NCI-H1092 (cell line): Measurements from ENCODE around the gene FAM83C.

Experiments
- DNase-seq: peaks from one replicate; lab custom pipeline; 2025; lab: John Stamatoyannopoulos, UW

Gene FAM83C

DNA sequence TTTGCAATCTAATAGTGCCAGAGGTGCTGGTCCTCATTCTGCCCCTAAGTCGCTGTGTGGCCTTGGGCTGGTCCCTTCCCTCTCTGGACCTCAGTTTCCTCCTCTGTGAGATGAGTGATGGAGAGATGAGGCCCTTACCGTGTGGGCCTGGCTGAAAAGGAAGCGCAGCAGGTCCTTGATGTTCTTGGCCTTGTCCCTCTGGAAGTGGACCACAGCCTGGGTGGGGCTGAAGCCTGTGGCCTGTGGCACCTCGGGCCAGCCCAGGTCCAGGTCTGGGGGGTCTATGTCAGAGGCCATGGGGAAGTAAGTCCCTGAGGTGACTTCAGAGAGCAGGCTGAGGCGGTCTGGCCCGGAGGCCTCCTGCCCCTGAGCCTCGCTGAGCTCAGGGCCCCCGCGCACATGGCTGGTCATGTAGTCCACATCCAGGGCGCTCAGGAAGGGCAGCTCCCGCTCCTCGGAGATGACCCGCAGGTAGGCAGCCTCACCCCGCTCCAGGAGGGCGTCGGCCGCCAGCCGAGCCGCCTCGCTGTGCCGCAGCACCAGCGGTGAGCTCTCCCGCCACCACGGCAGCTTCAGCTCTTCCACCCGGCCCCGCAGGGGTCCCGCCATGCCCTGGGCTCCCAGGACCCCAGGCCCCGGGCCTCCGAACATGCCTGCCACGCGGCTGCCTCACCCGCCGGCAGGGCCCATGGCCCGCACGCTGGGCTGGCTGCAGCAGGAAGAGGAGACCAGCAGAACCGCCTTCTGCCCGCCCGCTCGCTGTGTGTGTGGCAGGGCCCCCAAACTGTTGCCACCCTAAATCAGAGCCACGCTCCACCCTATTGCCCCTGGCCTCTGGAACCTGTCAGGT, at the start of gene FAM83C:
TSS of gene FAM83C (minus strand) at position 772 of the 850 bp plus-strand sequence. CDS start at position 651, 121 bp downstream.
- DNase-seq = no peak

DNA sequence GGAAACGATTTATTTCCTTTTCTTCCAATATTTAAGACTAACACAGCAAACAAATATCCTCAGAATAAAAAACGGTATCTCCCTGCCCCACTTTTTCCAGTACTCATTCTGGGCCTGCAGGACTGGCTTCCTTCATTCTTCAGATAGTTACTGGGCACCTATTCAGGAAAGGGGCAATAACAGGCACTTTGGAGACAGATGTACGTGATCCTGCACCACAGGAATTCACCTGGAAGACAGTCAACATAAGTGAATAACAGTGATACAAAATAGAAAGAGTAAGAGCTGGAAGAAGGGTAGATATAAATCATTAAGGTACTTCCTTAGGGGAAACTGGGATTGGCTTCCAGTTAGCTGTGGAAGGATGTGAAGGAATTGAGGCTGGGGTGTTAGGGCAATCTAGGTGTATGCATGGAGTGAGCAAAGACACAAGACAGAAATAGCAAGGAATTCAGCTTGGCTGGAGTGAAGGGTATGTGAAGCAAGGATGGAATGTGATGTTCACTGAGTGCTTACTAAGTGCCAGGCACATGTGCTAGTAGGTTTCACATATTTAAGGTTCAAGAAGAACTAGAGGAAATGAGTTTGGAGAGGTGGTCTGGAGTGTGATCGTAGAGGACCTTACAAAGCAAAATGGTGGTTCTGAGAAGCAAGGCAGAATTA, 49.3 kb upstream of the FAM83C start:
- no peak for DNase-seq

DNA sequence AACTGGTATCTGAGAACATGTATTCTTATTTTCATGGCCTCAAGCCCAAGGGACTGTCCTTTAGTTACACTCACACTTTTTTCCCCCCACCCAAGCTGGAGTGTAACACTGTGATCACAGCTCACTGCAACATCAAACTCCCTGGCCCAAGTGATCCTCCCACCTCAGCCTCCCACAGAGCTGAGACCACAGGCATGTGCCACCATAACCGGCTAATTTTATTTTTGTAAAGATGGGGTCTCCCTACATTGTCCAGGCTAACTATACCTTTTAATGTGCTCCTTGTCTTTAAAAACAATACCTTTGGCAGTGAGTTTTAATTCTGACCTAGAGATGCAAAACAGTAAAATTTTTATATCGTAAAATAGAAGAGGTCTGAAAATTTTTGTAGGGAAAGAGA, 48.2 kb upstream of the FAM83C start:
- no peak for DNase-seq

DNA sequence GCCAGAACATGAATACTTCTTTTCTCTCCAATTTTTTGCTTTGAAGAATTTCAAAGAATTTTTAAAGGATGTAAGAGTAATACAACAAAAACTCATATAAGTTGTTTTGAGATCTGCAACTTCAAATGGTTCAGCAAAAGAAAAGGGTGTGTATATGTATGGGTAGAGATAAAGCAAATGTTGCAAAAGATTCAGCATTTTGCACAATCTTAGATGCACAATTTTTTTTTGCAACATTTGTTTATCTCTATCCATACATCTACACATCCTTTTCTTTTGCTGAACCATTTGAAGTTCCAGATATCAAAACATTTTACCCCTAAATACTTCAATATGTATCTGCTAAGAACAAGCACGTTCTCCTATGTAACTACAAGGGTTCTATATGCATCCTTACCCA, 47.4 kb upstream of the FAM83C start:
- DNase-seq = no peak

DNA sequence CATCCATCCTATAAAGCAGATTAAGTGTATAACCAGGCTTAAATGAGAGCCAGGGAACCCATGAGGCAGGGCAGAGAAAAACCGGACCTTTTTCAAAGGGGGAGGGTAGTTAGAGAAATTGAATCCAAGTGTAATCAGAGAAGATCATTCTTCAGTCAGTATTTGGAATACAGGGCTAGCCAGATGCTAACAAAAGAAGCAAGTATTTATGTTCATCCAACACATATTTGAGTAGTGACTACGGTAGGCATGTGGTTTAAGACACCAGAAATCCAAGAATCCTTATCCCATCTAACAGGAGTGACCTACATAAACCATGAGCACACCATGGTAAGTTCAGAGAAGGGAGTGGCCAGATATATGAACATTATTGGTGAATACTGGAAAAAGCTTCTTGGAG, 46.8 kb upstream of the FAM83C start:
- no peak for DNase-seq

DNA sequence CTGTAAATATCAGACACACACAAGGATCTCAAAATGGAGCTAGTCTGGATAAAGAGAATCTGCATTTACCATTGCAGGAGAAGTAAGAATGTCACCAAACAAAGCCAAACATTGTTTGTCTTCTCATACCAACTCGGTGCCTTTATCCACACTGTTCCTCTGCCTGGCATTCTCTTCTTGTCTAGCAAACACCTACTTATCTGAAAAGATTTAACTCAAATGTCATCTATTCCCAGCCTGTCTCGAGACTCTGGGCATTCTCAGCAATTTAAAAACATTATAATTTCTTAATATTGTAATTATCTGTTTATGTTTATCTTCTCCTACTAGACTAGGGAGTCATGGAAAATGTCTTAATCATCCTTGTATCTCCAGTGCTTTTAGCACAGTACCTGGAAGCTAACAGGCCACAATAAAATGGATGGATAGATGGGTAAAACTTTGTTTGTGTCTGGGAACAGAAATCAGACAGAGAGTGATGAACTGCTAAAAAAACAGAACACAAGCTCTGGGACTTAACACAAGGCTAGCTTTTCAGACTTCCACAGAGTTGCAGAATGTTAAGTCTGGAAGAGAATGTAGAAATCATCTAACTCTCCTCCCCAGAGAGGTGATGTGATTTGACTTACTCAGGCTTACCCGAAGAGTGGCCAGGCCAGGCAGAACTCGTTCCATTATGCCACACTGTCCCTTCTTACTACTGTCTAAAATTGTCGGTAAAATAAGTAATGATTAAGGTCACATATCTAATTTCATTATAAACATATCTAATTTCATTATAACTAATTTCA, 42.3 kb upstream of the FAM83C start:
- DNase-seq = no peak

DNA sequence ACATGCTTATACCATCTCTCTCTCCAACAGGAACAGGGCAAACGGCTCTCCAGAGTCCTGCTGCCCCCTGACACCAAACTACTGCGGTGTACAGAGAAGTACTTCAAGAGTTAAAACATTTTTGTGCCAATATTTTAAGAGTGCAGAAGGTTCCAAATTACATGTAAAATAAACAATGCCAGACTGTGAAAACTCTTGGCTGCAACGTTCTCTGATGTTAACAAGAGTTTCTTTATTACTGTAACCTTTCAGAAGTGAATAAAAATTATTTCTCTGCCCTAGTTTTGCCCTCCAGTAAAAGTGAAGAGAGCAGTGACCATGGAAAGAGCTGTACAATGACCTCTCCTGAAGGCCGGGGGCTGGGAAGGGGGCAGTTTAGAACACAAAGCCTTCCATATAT, 41.4 kb upstream of the FAM83C start:
- DNase-seq = no peak

DNA sequence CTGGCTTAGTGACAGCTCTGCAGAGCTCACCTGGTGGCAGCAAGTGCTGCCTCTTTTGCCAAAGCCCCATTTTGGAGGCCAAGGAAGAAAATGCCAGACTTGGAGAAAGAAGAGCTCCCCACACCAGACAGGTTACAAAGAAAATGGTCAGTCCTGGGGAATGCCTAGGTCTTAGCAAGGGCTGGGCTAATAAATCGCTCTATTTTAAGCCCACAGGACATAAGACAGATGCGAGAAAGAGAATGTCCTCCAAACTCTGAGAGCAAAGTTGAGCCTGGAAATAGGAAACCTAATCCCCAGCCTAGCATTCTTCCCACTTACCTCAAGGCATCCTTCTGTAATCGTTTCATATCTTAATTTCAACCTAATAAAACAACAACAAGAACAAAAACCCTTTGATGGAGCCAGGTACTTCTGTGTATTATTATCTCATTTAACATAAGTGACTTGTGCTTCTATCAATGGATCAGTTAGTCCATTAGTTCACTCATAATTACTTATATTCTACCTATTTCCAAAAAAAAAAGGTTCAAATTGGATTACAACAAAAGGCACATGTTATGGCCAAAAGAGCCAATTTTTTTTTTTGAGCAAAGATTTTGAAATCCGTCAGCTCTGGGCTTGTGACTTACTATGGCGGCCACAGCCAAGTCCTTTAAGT, 40.4 kb upstream of the FAM83C start:
- DNase-seq = no peak

DNA sequence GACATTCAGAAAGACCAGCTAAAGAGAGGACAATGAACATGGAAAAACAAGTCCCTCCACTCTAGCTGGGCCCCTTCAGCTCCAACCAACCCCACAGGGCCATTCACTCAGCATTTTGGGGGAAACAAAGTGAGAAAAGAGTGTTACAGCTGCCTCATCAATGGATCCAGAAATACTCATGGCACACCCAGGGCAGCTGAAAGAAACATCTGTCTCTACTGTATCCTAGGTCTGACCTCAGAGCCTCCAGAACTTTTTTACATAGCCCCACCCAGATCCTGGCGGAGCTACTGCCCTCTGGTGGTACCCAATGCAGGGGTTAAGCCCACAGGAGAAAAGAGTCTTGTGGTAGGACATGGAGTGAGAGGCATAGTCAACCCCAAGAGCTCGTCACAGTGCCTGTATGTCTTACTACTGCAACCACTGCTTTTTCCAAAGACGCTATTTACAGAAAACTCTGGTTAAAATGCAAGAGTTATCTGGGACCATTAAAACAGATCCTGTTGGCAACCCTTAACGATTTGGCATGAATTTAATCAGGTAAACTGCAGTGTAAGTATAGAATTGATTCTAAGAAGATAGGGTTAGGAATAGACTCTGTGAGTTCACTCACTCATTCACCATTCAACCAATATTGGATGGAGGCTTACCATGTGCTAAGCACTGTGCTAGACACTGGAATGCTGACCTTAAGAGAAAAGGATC, 37.4 kb upstream of the FAM83C start:
- no peak for DNase-seq

DNA sequence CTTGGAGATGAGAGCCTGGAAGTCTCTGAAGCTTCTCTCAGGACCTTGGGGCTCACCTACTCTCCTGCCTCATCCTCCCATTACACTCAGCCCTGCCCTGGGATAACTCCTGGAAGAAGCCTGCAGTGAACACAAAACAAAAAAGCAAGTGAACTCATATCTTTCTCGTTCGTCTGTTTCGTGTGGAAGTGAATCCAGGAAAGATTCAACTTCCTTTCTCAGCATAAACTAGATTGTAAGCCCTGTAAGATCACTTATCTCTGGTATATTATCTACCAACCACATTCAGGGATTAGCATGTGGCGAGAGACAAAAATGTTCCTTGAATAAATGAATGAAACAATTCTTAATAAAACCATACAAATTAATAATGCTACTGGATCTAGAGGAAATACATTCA, 36.5 kb upstream of the FAM83C start:
- DNase-seq = no peak

DNA sequence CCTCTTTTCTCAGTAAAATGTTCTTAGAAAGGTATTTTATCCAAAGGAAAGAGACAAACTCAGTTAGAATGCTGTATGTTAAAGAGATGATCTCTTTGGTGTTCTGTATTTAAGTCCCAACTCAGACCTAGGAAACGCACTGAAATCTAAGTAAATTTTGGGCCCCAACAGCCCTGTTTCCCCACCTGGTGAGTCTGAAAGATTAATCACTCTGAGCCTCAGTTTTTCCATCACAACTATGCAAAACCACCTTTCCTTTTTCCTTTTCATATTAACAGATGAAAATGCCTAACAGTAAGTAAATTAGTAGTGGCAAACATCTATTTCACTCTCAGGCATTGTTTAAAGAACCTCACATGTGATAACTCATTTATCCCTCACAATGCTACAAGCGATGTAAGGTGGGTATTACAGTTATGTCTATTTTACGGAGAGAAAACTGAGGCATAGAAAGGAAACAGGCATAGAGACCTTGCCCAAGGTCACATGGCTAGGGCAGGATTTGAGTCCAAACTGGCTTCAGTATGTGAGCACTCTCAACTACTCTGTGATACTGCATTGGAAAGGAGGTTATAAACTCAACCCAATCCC, 36.0 kb upstream of the FAM83C start:
- DNase-seq = no peak

DNA sequence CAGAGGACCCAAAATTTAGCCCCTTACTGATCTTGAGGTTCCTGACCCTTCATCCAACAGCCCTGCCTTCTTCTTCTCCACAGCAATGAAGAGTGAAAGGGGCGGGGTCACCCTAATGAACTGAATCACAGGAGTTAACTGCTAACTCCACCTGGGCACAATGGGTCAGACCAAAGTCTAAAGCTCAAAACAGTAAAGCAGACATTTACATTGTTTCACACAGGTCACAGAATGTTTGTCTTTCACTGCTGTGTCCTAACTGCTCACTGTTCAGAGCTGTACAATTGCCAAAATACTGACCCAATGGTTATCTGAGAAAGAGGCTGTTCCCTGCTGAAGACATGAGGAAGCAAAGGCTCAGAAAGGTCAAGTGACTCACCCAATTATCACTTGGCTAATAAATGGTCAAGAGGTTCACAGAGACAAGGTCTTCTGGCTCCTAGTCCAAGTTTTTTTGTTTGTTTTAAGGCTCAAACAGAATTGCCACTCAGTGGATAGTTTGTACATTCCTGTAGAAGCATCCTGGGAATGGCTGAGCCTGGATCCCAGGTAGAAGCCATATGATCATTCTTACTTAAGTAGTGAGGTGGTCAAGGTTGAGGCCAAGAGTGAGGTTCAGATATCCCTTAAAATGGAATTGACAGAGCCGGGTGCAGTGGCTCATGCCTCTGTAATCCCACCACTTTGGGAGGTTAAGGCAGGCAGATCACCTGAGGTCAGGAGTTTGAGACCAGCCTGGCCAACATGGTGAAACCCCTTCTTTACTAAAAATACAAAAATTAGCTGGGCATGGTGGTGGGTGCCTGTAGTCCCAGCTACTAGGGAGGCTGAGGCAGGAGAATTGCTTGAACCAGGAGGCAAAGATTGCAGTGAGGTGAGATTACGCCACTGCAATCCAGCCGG, 35.1 kb upstream of the FAM83C start:
- DNase-seq = no peak

DNA sequence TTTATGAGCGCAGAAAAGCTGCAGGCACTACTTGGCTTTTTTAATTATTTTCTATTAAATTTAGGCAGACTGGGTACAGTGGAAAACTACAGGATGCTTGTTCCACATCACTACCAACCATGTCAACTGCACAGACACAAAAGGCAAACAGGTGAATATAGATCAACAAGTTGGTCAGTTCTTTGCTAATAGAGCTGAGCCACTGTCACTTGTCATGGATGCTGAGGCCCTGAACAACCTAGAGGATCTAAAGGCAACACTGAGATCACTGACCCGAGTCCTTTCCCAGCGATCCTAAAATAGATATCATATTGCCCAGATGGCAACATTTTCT, 34.5 kb upstream of the FAM83C start:
- no peak for DNase-seq

DNA sequence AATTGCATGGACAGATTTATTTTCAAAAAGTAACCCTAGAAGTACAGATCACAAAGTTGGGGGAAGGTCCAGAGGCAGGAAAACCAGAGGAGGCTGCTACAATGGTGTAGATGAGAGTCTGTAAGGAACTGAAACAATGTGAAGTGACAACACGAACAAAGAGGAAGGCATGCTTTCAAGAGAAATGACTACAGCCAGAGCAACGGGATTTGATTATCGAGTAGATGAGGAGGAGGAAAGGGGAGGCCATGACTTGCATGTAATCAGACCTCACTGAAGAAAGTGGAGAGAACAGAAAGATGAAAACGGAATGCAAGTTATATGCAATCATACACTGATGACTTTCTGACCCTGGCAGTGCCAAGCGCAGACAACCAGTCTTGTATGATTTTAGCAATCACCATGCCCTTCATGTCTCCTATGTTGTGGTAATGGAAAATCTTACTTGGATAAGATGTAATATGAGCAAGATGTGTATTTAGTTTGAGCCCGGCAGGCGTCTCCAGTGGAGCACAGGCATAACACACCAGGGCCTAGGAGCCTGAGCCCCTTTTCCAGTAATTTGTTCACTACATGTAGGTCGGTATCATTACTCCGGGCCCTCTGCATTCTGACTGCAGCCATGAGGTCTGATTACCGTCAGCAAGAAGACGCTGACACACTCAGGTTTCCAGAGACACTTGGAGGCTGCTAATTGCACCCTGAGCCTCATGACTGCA, 34.0 kb upstream of the FAM83C start:
- DNase-seq = no peak

DNA sequence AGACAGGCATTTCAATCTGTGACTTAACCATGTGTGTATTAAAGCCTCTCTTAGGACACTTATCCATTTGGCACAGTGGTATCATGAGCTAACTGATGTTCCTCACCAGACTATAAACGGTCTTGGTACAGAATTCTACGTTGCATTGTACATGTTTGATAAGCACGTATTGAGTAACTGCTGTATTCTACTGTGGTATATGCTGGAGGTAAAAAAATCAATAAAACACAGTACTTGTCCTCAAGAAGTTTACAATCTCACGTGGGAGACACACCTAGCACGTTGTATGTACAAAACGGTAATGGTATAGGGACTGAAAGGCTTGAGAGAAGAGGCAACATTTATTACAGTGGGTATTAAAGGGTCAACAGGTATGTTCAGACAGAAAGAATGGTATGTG, 33.2 kb upstream of the FAM83C start:
- no peak for DNase-seq

DNA sequence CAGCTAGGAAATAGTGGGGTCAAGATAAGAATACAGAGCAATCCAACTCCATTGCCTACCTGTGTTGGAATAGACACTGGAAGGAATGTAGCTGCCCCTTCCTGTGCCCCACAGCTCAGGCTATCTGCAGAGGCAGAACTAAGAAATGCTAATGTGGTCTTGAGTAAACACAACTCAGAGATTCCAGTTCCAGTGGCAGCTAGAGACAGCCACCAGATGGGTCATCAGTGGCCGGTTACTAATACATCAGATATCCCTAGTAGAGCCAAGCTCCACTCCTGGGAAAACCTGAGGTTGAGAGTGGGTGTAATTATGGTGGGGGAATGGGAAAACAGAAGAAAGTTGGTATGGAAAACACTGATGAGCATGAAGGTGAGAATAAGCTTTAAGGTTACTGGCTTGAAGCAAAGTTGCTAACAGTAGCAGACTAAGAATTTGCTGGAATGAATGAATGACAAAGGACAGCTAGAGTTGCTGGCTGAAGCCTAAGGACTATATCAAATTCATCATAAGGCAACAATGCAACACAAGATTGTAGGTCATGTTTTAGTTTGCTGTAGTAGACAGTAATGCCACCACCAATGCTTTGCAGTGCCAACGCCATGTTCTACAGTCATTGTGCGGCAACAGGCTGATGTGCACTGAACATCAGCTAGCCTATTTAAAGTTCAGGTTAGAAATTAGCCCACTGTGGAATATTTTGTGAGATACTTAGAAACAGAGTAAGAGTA, 28.3 kb upstream of the FAM83C start:
- no peak for DNase-seq

DNA sequence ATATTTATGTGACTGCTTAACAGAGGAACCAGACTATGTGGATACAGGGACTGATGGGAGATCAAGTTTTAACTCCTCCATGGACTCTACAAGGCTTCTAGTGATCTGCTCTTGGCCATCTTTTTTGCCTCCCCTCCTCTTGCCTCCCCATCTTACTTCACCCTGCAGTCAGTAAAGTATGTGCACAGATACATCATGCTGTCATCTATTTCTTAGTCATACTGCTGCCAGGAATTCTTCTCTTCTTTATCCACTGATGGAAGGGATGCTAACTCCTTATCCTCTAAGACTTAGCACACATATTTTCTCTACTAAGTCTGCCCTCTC, 27.6 kb upstream of the FAM83C start:
- no peak for DNase-seq

DNA sequence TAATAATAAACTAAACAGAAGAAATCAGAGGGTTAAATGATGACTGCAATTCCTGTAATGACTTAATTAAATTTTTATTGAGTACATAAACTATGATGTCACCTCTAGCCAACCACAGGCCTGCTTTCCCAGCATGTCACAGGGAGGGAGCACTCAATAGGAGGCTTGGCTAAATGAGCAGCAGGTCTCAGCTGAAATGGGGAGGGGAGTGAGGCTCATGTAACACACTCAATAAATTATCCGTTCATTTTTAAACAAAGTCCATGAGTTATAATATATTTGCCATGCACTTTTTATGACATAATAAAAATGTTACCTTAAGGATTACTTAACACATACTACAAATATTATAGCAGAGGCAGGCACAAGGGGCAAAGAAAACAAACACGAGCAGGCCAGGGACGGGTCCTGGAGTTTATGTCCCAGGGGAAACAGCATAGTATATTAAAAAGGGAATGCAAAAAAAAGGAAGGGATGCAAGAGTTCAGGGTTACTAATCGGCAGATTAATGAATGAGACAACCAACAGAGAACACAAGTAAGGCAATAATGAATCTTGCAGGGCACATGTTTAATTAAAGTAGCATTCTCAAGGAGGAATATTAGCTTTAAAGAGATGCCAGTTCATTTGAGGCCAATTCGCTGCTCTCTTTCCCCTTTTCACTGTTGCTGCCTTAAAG, 27.1 kb upstream of the FAM83C start:
- no peak for DNase-seq
